H9 (cell line): ENCODE data around the gene ATAD3C. TPM values are rescaled to one million over a fixed set of nuclear protein-coding genes. Genes with fewer than 3 reads are reported as not detected.
"Not testable (repeated sequence)": the region's sequence is repeated elsewhere in the genome, so short reads cannot be mapped to it uniquely, and the experiment has no call there.

Experiments
- DNase-seq: peaks from one replicate; pipeline ENCODE4 v3.0.0-alpha.2; 2017
- H2AFZ ChIP-seq: one replicate; pipeline ENCODE4 v1.6.1; 2013; ENCODE audit warnings: mild to moderate bottlenecking, low read length, control low read depth, moderate library complexity
- H2AK5ac ChIP-seq: 2 replicates; pipeline ENCODE4 v1.6.1; 2013; ENCODE audit warnings: low read length, control low read depth, mixed read lengths; ENCODE audit not compliant: insufficient read length
- H2BK120ac ChIP-seq: one replicate; pipeline ENCODE4 v1.6.1; 2013; ENCODE audit warnings: low read depth, mild to moderate bottlenecking, low read length, control low read depth, inconsistent platforms; ENCODE audit not compliant: poor library complexity, severe bottlenecking
- H2BK12ac ChIP-seq: 2 replicates; pipeline ENCODE4 v1.6.1; 2013; ENCODE audit warnings: low read length, control low read depth, mixed read lengths, low read depth; ENCODE audit not compliant: insufficient read length
- H2BK15ac ChIP-seq: 2 replicates; pipeline ENCODE4 v1.6.1; 2013; ENCODE audit warnings: low read depth, low read length, control low read depth
- H2BK20ac ChIP-seq: one replicate; pipeline ENCODE4 v1.6.1; 2013; ENCODE audit warnings: low read depth, mild to moderate bottlenecking, low read length, control low read depth, inconsistent platforms; ENCODE audit not compliant: poor library complexity, severe bottlenecking
- H2BK5ac ChIP-seq: 2 replicates; pipeline ENCODE4 v1.6.1; 2013; ENCODE audit warnings: low read length, control low read depth, mixed read lengths; ENCODE audit not compliant: insufficient read length
- H3K14ac ChIP-seq: 2 replicates; pipeline ENCODE4 v1.6.1; 2013; ENCODE audit warnings: low read length, control low read depth; ENCODE audit not compliant: insufficient read depth
- H3K18ac ChIP-seq: 2 replicates; pipeline ENCODE4 v1.6.1; 2013; ENCODE audit warnings: low read depth, mild to moderate bottlenecking, mixed read lengths, low read length, control low read depth; ENCODE audit not compliant: insufficient read length
- H3K23ac ChIP-seq: 2 replicates; pipeline ENCODE4 v1.6.1; 2013; ENCODE audit warnings: low read length, control low read depth, mixed read lengths, low read depth; ENCODE audit not compliant: insufficient read length
- H3K23me2 ChIP-seq: 2 replicates; pipeline ENCODE4 v1.6.1; 2013; ENCODE audit warnings: low read depth, mild to moderate bottlenecking, mixed read lengths, low read length, control low read depth; ENCODE audit not compliant: insufficient read length, poor library complexity, severe bottlenecking
- H3K27ac ChIP-seq: 2 replicates; pipeline ENCODE4 v1.5.1; 2013; ENCODE audit warnings: low read length, control low read depth, mixed read lengths, low read depth; ENCODE audit not compliant: insufficient read length
- H3K27me3 ChIP-seq: 2 replicates; pipeline ENCODE4 v1.6.1; 2013; ENCODE audit warnings: low read length, control low read depth, inconsistent platforms; ENCODE audit not compliant: insufficient read depth
- H3K4ac ChIP-seq: 2 replicates; pipeline ENCODE4 v1.6.1; 2013; ENCODE audit warnings: low read depth, mild to moderate bottlenecking, control low read depth, inconsistent platforms, low read length, moderate library complexity
- H3K4me1 ChIP-seq: 2 replicates; pipeline ENCODE4 v1.6.1; 2013; ENCODE audit warnings: low read length, control low read depth, inconsistent platforms; ENCODE audit not compliant: insufficient read depth
- H3K4me2 ChIP-seq: 2 replicates; pipeline ENCODE4 v1.6.1; 2013; ENCODE audit warnings: low read length, control low read depth, mixed read lengths; ENCODE audit not compliant: insufficient read length, insufficient read depth
- H3K56ac ChIP-seq: 2 replicates; pipeline ENCODE4 v1.6.1; 2013; ENCODE audit warnings: low read depth, mild to moderate bottlenecking, mixed read lengths, low read length, control low read depth; ENCODE audit not compliant: insufficient read length
- H3K79me1 ChIP-seq: 2 replicates; pipeline ENCODE4 v1.6.1; 2013; ENCODE audit warnings: low read depth, mild to moderate bottlenecking, moderate library complexity, low read length, control low read depth, inconsistent platforms; ENCODE audit not compliant: insufficient read depth, poor library complexity, severe bottlenecking
- H3K79me2 ChIP-seq: 2 replicates; pipeline ENCODE4 v1.6.1; 2013; ENCODE audit warnings: low read length, control low read depth, inconsistent platforms; ENCODE audit not compliant: insufficient read depth
- H3K9ac ChIP-seq: 2 replicates; pipeline ENCODE4 v1.6.1; 2013; ENCODE audit warnings: low read length, control low read depth, mixed read lengths; ENCODE audit not compliant: insufficient read length; ENCODE audit errors: extremely low read depth
- H3K9me3 ChIP-seq: one replicate; pipeline ENCODE4 v1.6.1; 2013; ENCODE audit warnings: low read depth, low read length, inconsistent platforms; ENCODE audit not compliant: control insufficient read depth
- H3T11ph ChIP-seq: one replicate; pipeline ENCODE4 v1.6.1; 2013; ENCODE audit warnings: mild to moderate bottlenecking, low read length, control low read depth, inconsistent platforms
- H4K20me1 ChIP-seq: one replicate; pipeline ENCODE4 v1.6.1; 2013; ENCODE audit not compliant: control insufficient read depth, insufficient read length, insufficient read depth
- H4K5ac ChIP-seq: 2 replicates; pipeline ENCODE4 v1.6.1; 2013; ENCODE audit warnings: low read depth, mild to moderate bottlenecking, mixed read lengths, low read length, control low read depth; ENCODE audit not compliant: insufficient read length
- H4K8ac ChIP-seq: replicated peaks from 2 replicates; pipeline ENCODE4 v1.6.1; 2013; ENCODE audit warnings: low read length, control low read depth, mixed read lengths, low read depth; ENCODE audit not compliant: insufficient read length
- H4K91ac ChIP-seq: 2 replicates; pipeline ENCODE4 v1.6.1; 2013; ENCODE audit warnings: low read depth, mild to moderate bottlenecking, moderate library complexity, mixed read lengths, low read length, control low read depth; ENCODE audit not compliant: insufficient read length
- H3K27ac Mint-ChIP-seq, 3 experiments: 2 replicates in 2 of 3; 3 replicates in 1 of 3; pipeline ENCODE4 v1.8.0; 2020 to 2021; ENCODE audit warnings: mixed read lengths in 3 of 3, mild to moderate bottlenecking in 1 of 3, moderate library complexity in 1 of 3
- H3K27me3 Mint-ChIP-seq: 2 replicates; pipeline ENCODE4 v1.8.0; 2021; ENCODE audit warnings: low read depth, mild to moderate bottlenecking, moderate library complexity, mixed read lengths
- H3K36me3 Mint-ChIP-seq, 3 experiments: 2 replicates in 2 of 3; 3 replicates in 1 of 3; pipeline ENCODE4 v1.8.0; 2020 to 2021; ENCODE audit warnings: low read depth in 3 of 3, mixed read lengths in 3 of 3; ENCODE audit not compliant: insufficient read depth in 1 of 3
- H3K4me1 Mint-ChIP-seq, 2 experiments: 2 replicates each; pipeline ENCODE4 v1.8.0; 2020; ENCODE audit warnings: mixed read lengths in 2 of 2
- H3K4me3 Mint-ChIP-seq, 2 experiments: 2 replicates in 1 of 2; 3 replicates in 1 of 2; pipeline ENCODE4 v1.8.0; 2020 to 2021; ENCODE audit warnings: mild to moderate bottlenecking in 2 of 2, mixed read lengths in 2 of 2, moderate library complexity in 1 of 2
- H3K9me3 Mint-ChIP-seq, 2 experiments: 2 replicates in 1 of 2; 3 replicates in 1 of 2; pipeline ENCODE4 v1.8.0; 2020; ENCODE audit warnings: mild to moderate bottlenecking in 2 of 2, mixed read lengths in 2 of 2, moderate library complexity in 1 of 2
- CTCF ChIP-seq: fragments of 200-600 bp; sonication (generic); conservative IDR thresholded peaks from 3 replicates; pipeline ENCODE4 v1.8.0; 2021; ENCODE audit warnings: antibody characterized with exemption, mild to moderate bottlenecking
- WGBS: extraction: QIAGEN DNeasy Blood & Tissue Kit; methylation state at CpG from one replicate; pipeline ENCODE4 v1.1.7; 2013; ENCODE audit warnings: missing lambda C conversion rate, low lambda C conversion rate, mixed read lengths; ENCODE audit not compliant: insufficient read length; ENCODE audit errors: extremely low coverage; 5-methylcytosine and 5-hydroxymethylcytosine counted together
- total RNA-seq: library from RNA; stranded (reverse); gene quantifications from 2 replicates; pipeline ENCODE4 v1.2.1, GENCODE V29; 2021

ATAD3C gene
- total RNA-seq, 1 experiment from 2014 or later: 7.7 TPM

- H3K9me3 Mint-ChIP-seq: no peaks in the 10 kb centered on the region; a peak in 1 of 5 replicates
- no peak within 1 kb of the TSS for H3K23ac ChIP-seq
- no peaks in the 10 kb centered on the region for H3K9me3 ChIP-seq
- peak within 1 kb of the TSS; percentile 30 for H3K27ac ChIP-seq
- no peaks in the 10 kb centered on the region; the same call in 1 of the 2 replicates for H3K79me2 ChIP-seq
- no peaks in the 10 kb centered on the region for H3K4me1 ChIP-seq
- peaks cover 0 to 10% (median 4%) of the 10 kb centered on the region in 3 experiments; a peak in 3 of 7 replicates for H3K36me3 Mint-ChIP-seq
- H4K5ac ChIP-seq: no peak within 1 kb of the TSS
- H3K4me2 ChIP-seq: peak within 1 kb of the TSS; percentile 63
- no peak within 1 kb of the TSS for H4K8ac ChIP-seq
- no peak for TF ChIP-seq CTCF
- H2BK20ac ChIP-seq: no peak within 1 kb of the TSS
- no peak within 1 kb of the TSS for H2BK5ac ChIP-seq
- no peak within 1 kb of the TSS; the same call in 1 of the 2 replicates for H3K4ac ChIP-seq
- no peak within 1 kb of the TSS for H3K56ac ChIP-seq
- no peaks in the 10 kb centered on the region for H3K27me3 Mint-ChIP-seq
- no peak within 1 kb of the TSS for H2AK5ac ChIP-seq
- H3K4me3 Mint-ChIP-seq: peak within 1 kb of the TSS; percentile 71 to 85
- no peaks in the 10 kb centered on the region for H3K23me2 ChIP-seq
- H3K27me3 ChIP-seq: no peaks in the 10 kb centered on the region
- no peak within 1 kb of the TSS for H2BK12ac ChIP-seq
- no CpG with 5 or more reads among the region's 99 CpGs for WGBS
- peak within 1 kb of the TSS; percentile 88 for H3K18ac ChIP-seq
- no peaks in the 10 kb centered on the region for H3K79me1 ChIP-seq
- no peak within 1 kb of the TSS for H4K91ac ChIP-seq
- H3K4me1 Mint-ChIP-seq: peaks cover 6 to 9% of the 10 kb centered on the region in 2 experiments
- H2BK120ac ChIP-seq: no peak within 1 kb of the TSS
- H3K27ac Mint-ChIP-seq: peak within 1 kb of the TSS; percentile 89 to 98 (median 92)
- H3K9ac ChIP-seq: peak within 1 kb of the TSS; percentile 69
- no peak within 1 kb of the TSS for H2BK15ac ChIP-seq
- DNase-seq: peak; percentile 97
- H3K14ac ChIP-seq: peak within 1 kb of the TSS; percentile 91
- H3T11ph ChIP-seq: no peak within 1 kb of the TSS
- H4K20me1 ChIP-seq: no peaks in the 10 kb centered on the region
- no peak within 1 kb of the TSS for H2AFZ ChIP-seq
Measured at GRCh38 chr1:1511533-1512285, 62.2 kb downstream of the ATAD3C start, which contains the start of gene ATAD3A. Gene ATAD3A (plus strand): TSS chr1:1512162. CDS start chr1:1512269, 107 bp downstream.

- H3K4me2 ChIP-seq: peak overlapping the region; percentile 40
- not testable (repeated sequence) for H3K27ac Mint-ChIP-seq, H3K27me3 ChIP-seq, H4K5ac ChIP-seq, H3K18ac ChIP-seq, H2BK20ac ChIP-seq, H3K79me1 ChIP-seq, H2AFZ ChIP-seq, H3K27me3 Mint-ChIP-seq, H3K9me3 Mint-ChIP-seq, DNase-seq, H3K4me1 Mint-ChIP-seq, H3T11ph ChIP-seq, H4K91ac ChIP-seq, H3K9me3 ChIP-seq, H3K9ac ChIP-seq, H4K20me1 ChIP-seq, H3K4ac ChIP-seq, H2AK5ac ChIP-seq, H3K56ac ChIP-seq, H3K23me2 ChIP-seq, H2BK12ac ChIP-seq, H2BK5ac ChIP-seq, H3K27ac ChIP-seq, H3K4me1 ChIP-seq, H2BK120ac ChIP-seq, H3K14ac ChIP-seq, H4K8ac ChIP-seq, H2BK15ac ChIP-seq, H3K79me2 ChIP-seq, H3K23ac ChIP-seq
- H3K36me3 Mint-ChIP-seq: peaks cover 0 to 15% (median 4%) of the 10 kb centered on the region in 3 experiments; a peak in 3 of 7 replicates
- WGBS: no CpG with 5 or more reads among the region's 52 CpGs
- peak overlapping the region; percentile 71 to 81 for H3K4me3 Mint-ChIP-seq
Measured at GRCh38 chr1:1512425-1512824, 62.9 kb downstream of the ATAD3C start.
